Trophoblast cell (in vitro differentiated cells and primary cell): ENCODE data around the gene ARF1.

Source experiments
- DNase-seq, 2 donors: peaks; one replicate each; pipeline ENCODE4 v3.0.0-alpha.2; 2016
- H2AFZ ChIP-seq: 2 replicates; pipeline ENCODE4 v1.6.1; 2013; ENCODE audit warnings: low read length, moderate library complexity, mild to moderate bottlenecking; ENCODE audit not compliant: insufficient read depth, poor library complexity
- H2AK5ac ChIP-seq: 2 replicates; pipeline ENCODE4 v1.6.1; 2013; ENCODE audit warnings: mild to moderate bottlenecking, low read length
- H2BK120ac ChIP-seq: 2 replicates; pipeline ENCODE4 v1.6.1; 2013; ENCODE audit warnings: low read length, mild to moderate bottlenecking, moderate library complexity; ENCODE audit not compliant: insufficient read depth, poor library complexity
- H2BK12ac ChIP-seq: 2 replicates; pipeline ENCODE4 v1.6.1; 2013; ENCODE audit warnings: mild to moderate bottlenecking, low read length, moderate library complexity
- H2BK5ac ChIP-seq: 2 replicates; pipeline ENCODE4 v1.6.1; 2013; ENCODE audit warnings: low read length, low read depth, moderate library complexity, mild to moderate bottlenecking; ENCODE audit not compliant: poor library complexity
- H3K14ac ChIP-seq: 2 replicates; pipeline ENCODE4 v1.6.1; 2013; ENCODE audit warnings: mild to moderate bottlenecking, low read length
- H3K18ac ChIP-seq: 2 replicates; pipeline ENCODE4 v1.6.1; 2013; ENCODE audit warnings: mild to moderate bottlenecking, low read length
- H3K23ac ChIP-seq: 2 replicates; pipeline ENCODE4 v1.6.1; 2013; ENCODE audit warnings: low read length
- H3K27ac ChIP-seq: 2 replicates; pipeline ENCODE4 v1.5.1; 2013; ENCODE audit warnings: low read depth, mild to moderate bottlenecking, inconsistent platforms, low read length, moderate library complexity
- H3K27me3 ChIP-seq: 2 replicates; pipeline ENCODE4 v1.6.1; 2013; ENCODE audit warnings: inconsistent platforms, mild to moderate bottlenecking, low read length, moderate library complexity; ENCODE audit not compliant: insufficient read depth
- H3K36me3 ChIP-seq, 2 experiments: 1 replicate in 1 of 2; 2 replicates in 1 of 2; pipeline ENCODE4 v1.6.1; 2013; ENCODE audit warnings: low read length in 2 of 2, mild to moderate bottlenecking in 2 of 2, moderate library complexity in 1 of 2; ENCODE audit not compliant: insufficient read depth in 2 of 2, control insufficient read depth in 1 of 2
- H3K4ac ChIP-seq: 2 replicates; pipeline ENCODE4 v1.6.1; 2013; ENCODE audit warnings: low read depth, mild to moderate bottlenecking, low read length, moderate library complexity
- H3K4me1 ChIP-seq, 2 experiments: 1 replicate in 1 of 2; 2 replicates in 1 of 2; pipeline ENCODE4 v1.6.1; 2013; ENCODE audit warnings: low read length in 2 of 2, mild to moderate bottlenecking in 2 of 2, moderate library complexity in 1 of 2; ENCODE audit not compliant: insufficient read depth in 2 of 2, control insufficient read depth in 1 of 2
- H3K4me2 ChIP-seq: 2 replicates; pipeline ENCODE4 v1.6.1; 2013; ENCODE audit warnings: inconsistent platforms, mild to moderate bottlenecking, low read length, moderate library complexity
- H3K4me3 ChIP-seq: 2 replicates; pipeline ENCODE4 v1.5.1; 2013; ENCODE audit warnings: mild to moderate bottlenecking, low read depth, low read length, inconsistent platforms
- H3K79me1 ChIP-seq: one replicate; pipeline ENCODE4 v1.6.1; 2013; ENCODE audit warnings: low read length
- H3K79me2 ChIP-seq: 2 replicates; pipeline ENCODE4 v1.6.1; 2013; ENCODE audit warnings: low read length, mild to moderate bottlenecking; ENCODE audit not compliant: control insufficient read depth, insufficient read depth, poor library complexity
- H3K9ac ChIP-seq: 2 replicates; pipeline ENCODE4 v1.6.1; 2013; ENCODE audit warnings: mild to moderate bottlenecking, low read length
- H3K9me3 ChIP-seq: 2 replicates; pipeline ENCODE4 v1.6.1; 2013; ENCODE audit warnings: low read depth, mild to moderate bottlenecking, control low read depth, inconsistent platforms, low read length; ENCODE audit not compliant: insufficient read depth
- H4K12ac ChIP-seq: 2 replicates; pipeline ENCODE4 v1.6.1; 2013; ENCODE audit warnings: low read depth, mild to moderate bottlenecking, low read length, moderate library complexity
- H4K8ac ChIP-seq: 2 replicates; pipeline ENCODE4 v1.6.1; 2013; ENCODE audit warnings: low read depth, mild to moderate bottlenecking, low read length, moderate library complexity
- H4K91ac ChIP-seq: one replicate; pipeline ENCODE4 v1.6.1; 2013; ENCODE audit warnings: low read depth, mild to moderate bottlenecking, low read length, moderate library complexity
- WGBS: extraction: QIAGEN DNeasy Blood & Tissue Kit; methylation state at CpG from one replicate; pipeline ENCODE4 v1.1.7; 2013; ENCODE audit warnings: missing lambda C conversion rate; ENCODE audit not compliant: insufficient read length, insufficient coverage; ENCODE audit errors: extremely low coverage; 5-methylcytosine and 5-hydroxymethylcytosine counted together

ARF1 gene

DNA sequence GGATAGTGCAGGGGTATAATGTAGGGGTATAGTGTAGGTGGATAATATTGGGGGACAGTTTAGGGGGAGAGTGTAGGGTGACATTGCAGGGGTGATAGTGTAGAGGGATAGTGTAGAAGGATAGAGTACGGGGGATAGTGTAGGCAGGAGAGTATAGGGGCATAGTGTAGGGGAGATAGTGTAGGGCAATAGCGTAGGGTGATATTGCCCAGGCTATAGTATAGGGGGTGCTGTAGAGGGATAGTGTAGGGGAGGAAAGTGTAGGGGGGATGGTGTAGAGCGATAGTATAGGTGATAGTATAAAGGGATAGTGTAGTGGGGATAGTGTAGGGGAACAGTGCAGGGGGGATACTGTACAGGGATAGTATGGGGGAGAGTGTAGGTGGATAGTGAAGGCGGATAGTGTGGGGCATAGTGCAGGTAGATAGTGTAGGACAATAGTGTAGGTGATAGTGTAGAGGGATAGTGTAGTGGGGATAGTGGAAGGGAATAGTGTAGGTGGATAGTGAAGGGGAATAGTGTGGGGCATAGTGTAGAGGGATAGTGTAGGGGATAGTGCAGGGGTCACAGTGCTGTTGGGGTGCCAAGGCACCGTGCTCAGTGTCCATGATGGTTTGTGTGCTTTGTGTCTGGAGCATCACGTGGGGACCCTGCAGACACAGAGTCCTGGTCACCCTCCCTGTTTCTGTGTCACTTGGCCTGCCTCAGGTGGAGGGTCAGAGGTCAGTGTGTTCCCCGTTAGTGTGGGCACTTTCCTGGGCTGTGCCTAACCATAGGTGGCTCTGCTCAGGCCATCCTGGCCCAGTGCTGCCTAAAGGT is 10.5 kb upstream of the ARF1 start:
- Histone ChIP-seq H3K79me2 (no peaks in the 10 kb centered on the region), H2BK5ac (no peak overlapping the region), H3K18ac (no peak overlapping the region), H3K4me1 (no peaks in the 10 kb centered on the region), H3K9me3 (peaks cover 6% of the 10 kb centered on the region), H3K4me2 (no peak overlapping the region), H3K14ac (no peak overlapping the region), H4K91ac (no peak overlapping the region), H2AK5ac (no peak overlapping the region), H3K23ac (no peak overlapping the region), H3K27me3 (peaks cover 2% of the 10 kb centered on the region), H3K36me3 (no peaks in the 10 kb centered on the region), H3K27ac (no peak overlapping the region), H4K8ac (no peak overlapping the region), H2BK120ac (no peak overlapping the region), H2AFZ (no peak overlapping the region), H3K4ac (no peak overlapping the region), H3K79me1 (no peaks in the 10 kb centered on the region), H3K4me3 (no peak overlapping the region), H3K9ac (no peak overlapping the region), H4K12ac (no peak overlapping the region), H2BK12ac (no peak overlapping the region)
- DNase-seq = no peak
- WGBS = 100% methylated on average over 3 of the region's 7 CpGs

DNA sequence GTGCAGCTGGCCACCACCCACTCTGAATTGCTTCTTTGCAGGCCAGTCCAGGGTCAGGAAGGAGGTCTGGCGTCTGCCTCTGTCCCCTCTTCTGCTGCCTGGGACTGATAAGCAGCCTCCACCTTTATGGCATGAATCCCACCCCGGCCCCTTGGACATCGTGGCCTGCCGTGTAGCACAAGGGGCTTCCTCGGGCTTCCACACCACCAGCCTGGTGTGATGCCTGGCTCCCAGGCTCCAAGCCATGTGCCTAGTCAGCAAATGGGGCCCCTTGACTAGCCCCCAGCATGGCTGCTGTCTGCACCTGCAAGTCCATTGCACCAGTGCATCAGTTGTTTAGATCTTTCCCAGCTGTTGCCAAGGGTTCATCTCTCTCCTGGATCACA is 9.9 kb upstream of the ARF1 start:
- Histone ChIP-seq H4K8ac (no peak overlapping the region), H3K9me3 (peaks cover 4% of the 10 kb centered on the region), H3K23ac (no peak overlapping the region), H3K18ac (no peak overlapping the region), H3K79me2 (no peaks in the 10 kb centered on the region), H3K4me3 (no peak overlapping the region), H2BK120ac (no peak overlapping the region), H3K79me1 (no peaks in the 10 kb centered on the region), H2BK12ac (no peak overlapping the region), H3K4me1 (no peaks in the 10 kb centered on the region), H2AFZ (no peak overlapping the region), H3K36me3 (no peaks in the 10 kb centered on the region), H3K27ac (no peak overlapping the region), H4K91ac (no peak overlapping the region), H3K4ac (no peak overlapping the region), H3K4me2 (no peak overlapping the region), H3K27me3 (no peaks in the 10 kb centered on the region), H2BK5ac (no peak overlapping the region), H4K12ac (no peak overlapping the region), H3K14ac (no peak overlapping the region), H3K9ac (no peak overlapping the region), H2AK5ac (no peak overlapping the region)
- no CpG with 5 or more reads among the region's 5 CpGs for WGBS
- DNase-seq = no peak

DNA sequence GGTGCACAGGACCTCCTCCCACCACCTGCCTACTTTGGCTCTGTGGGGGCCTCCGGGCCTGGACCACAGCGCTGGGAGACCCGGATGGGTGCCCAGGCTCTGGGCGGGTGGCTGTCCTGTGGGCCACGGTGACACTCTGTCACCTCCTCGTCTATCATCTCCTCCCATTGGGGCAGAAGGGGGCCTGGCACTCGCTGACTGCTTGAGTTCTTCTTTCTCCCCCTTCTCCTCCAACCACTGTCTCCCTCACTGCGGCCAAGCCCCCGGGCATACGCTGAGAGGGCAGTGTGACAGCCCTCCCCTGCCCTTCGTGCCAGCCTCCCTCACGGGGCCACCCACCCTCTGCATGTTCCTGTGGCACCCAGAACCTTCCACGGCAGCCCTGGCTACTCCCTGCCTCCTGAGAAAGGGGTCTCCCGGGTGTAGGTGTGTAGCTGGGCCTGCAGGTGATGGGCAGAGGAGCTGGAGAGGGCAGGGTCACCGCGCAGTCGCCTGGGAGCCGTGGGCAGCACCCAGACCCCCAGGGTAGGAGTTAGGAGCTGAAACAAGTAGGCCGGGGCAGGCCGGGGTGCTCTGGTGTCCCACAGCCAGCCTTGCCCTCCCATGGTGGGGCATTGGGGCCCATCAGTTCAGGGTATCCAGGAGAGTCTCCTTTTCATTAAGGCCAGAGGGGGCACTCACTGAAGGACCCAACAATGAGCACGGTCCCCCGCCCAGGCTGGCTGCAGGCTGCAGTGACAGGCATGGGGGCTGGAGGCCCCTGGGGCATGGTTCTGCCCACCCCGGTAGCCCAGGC is 9.2 kb upstream of the ARF1 start:
- no peak overlapping the region for H2BK120ac ChIP-seq
- H4K91ac ChIP-seq = no peak overlapping the region
- no peaks in the 10 kb centered on the region for H3K79me2 ChIP-seq
- no peak overlapping the region for H3K23ac ChIP-seq
- H2BK12ac ChIP-seq = no peak overlapping the region
- no peak overlapping the region for H4K12ac ChIP-seq
- H3K14ac ChIP-seq = no peak overlapping the region
- no peak overlapping the region for H3K4me2 ChIP-seq
- H3K4me1 ChIP-seq = no peaks in the 10 kb centered on the region
- no peak overlapping the region for H2BK5ac ChIP-seq
- H3K4ac ChIP-seq = no peak overlapping the region
- no peak overlapping the region for H4K8ac ChIP-seq
- no peak overlapping the region for H3K9ac ChIP-seq
- peaks cover 4% of the 10 kb centered on the region for H3K9me3 ChIP-seq
- no peak overlapping the region for H3K18ac ChIP-seq
- H3K36me3 ChIP-seq = no peaks in the 10 kb centered on the region
- H3K4me3 ChIP-seq = no peak overlapping the region
- DNase-seq = no peak
- WGBS = no CpG with 5 or more reads among the region's 23 CpGs
- H2AFZ ChIP-seq = no peak overlapping the region
- H2AK5ac ChIP-seq = no peak overlapping the region
- no peak overlapping the region for H3K27ac ChIP-seq
- H3K79me1 ChIP-seq = no peaks in the 10 kb centered on the region
- H3K27me3 ChIP-seq = no peaks in the 10 kb centered on the region

DNA sequence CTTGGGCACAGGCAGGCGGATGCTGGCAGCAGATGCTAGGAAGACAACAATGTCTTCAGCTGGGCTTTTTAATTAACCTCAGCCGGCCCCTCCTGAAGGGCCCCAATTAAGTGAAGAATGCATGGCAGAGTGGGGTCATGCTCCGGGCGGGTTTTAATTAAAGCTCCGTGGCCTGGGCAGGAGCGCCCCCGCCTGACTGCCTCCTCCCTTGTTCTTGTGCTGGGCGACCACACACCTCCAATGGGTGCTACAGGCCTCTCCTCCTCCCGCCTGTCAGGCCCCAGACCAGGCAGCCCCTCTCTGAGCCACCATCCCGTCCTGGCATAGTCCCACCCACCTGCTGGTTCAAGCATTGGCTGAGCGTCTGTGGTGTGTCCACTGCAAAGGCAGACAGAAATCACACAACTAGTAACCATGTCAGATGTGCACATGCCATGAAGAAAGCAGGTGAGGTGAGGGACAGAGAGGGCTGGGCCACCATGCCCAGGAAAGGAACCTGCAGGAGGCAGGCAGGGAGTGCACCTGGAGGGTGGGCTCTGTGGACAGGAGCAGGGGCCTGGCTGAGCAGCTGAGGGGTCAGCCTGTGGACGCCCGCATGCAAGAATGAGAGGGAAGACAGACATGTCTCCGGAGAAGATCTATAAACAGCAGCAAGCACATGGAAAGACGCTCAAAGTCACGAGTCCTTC is 8.5 kb upstream of the ARF1 start:
- Histone ChIP-seq H3K4me2 (no peak overlapping the region), H3K36me3 (no peaks in the 10 kb centered on the region), H4K91ac (no peak overlapping the region), H3K4me1 (no peaks in the 10 kb centered on the region), H3K9me3 (peaks cover 4% of the 10 kb centered on the region), H2AK5ac (no peak overlapping the region), H2BK5ac (no peak overlapping the region), H3K27ac (no peak overlapping the region), H2BK120ac (no peak overlapping the region), H2AFZ (no peak overlapping the region), H4K12ac (no peak overlapping the region), H3K23ac (no peak overlapping the region), H3K4ac (no peak overlapping the region), H3K27me3 (peaks cover 2% of the 10 kb centered on the region), H2BK12ac (no peak overlapping the region), H3K18ac (no peak overlapping the region), H3K79me2 (no peaks in the 10 kb centered on the region), H3K79me1 (no peaks in the 10 kb centered on the region), H3K14ac (no peak overlapping the region), H4K8ac (no peak overlapping the region), H3K4me3 (no peak overlapping the region), H3K9ac (no peak overlapping the region)
- DNase-seq = no peak
- no CpG with 5 or more reads among the region's 16 CpGs for WGBS
